Choroid plexus epithelial cell (primary cell): ENCODE measurements around the gene CCBE1.
A peak's percentile ranks its signal among the peaks of the same experiment; 100 is the strongest.

Source experiments
- DNase-seq: peaks from one replicate; pipeline ENCODE4 v3.0.0-alpha.2; 2010; ENCODE audit warnings: low read depth
- H3K4me3 ChIP-seq: 2 replicates; pipeline ENCODE4 v1.5.1; 2011; ENCODE audit warnings: low read depth, mild to moderate bottlenecking, control low read depth, low read length, moderate library complexity
- CTCF ChIP-seq: conservative IDR thresholded peaks from 2 replicates; pipeline ENCODE4 v1.5.1; 2011; ENCODE audit warnings: low read depth, mild to moderate bottlenecking, control low read depth, inconsistent platforms, low read length, moderate library complexity

The CCBE1 gene

DNA sequence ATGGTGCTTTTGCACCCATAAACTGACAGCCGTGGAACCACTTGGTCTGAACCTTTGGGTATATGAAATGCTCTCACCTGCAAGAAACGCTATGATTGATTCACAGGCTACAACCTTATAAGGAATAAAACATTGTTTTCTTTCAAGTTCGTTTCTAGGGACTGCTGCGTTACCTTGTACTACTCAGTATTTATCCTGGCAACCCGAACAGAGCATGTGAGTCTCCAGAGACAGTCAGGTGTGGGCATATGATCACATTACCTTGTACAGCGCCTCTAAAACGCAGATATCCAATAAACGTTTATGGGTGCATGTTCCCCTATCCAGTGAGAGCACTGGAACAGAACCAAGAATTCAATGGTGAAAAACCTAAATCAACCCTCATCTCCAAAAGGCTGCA, 1.7 kb downstream of the CCBE1 start:
- H3K4me3 ChIP-seq: no peak overlapping the region
- DNase-seq: no peak
- no peak for TF ChIP-seq CTCF

DNA sequence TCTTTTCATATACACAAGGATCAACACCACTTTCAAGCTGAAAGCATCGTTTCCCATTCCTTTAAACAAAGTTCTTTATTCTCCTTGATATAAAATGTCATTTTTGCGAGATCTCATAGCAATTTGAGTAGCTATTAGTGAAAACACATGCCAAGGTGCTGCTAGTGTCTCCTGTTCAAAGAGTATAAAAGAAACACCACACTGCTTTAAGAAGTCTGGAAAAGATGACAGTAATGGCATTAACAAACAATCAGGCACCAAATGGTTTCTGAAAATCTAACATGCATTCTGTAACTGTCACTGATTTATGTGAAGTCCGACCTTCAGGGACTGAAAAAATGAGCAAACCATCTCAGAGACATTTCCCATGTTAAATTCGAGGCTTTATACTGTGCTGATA, 2.4 kb downstream of the CCBE1 start:
- TF ChIP-seq CTCF: no peak
- no peak overlapping the region for H3K4me3 ChIP-seq
- no peak for DNase-seq

DNA sequence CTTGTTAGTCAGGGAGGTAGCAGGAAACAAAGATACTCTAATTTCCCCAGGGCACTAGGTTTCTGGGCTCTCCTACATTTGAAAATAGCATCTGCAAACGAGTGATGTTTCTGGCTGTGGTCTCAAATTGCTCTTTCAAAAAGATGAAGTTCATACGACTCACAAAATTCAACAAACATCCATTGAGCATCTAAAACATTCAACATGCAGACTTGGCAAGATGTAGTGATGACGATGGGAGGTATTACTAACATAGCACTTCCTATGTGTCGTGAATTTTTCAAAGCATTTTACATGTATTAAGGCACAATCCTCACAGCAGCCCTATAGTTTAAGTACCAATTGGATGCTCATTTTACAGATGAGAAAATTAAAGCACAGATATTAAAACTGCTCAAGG, 5.2 kb downstream of the CCBE1 start:
- no peak overlapping the region for H3K4me3 ChIP-seq
- no peak for TF ChIP-seq CTCF
- peak; percentile 37 for DNase-seq

- H3K4me3 ChIP-seq: no peak overlapping the region
- no peak for DNase-seq
- TF ChIP-seq CTCF: no peak
These were observed 6.2 kb downstream of the CCBE1 start for GRCh38 chr18:59690996-59691395.

- H3K4me3 ChIP-seq: no peak overlapping the region
- no peak for DNase-seq
- TF ChIP-seq CTCF: no peak
These were observed 6.8 kb downstream of the CCBE1 start for GRCh38 chr18:59690186-59690982.

- no peak overlapping the region for H3K4me3 ChIP-seq
- DNase-seq: no peak
- TF ChIP-seq CTCF: no peak
These were observed 7.5 kb downstream of the CCBE1 start for GRCh38 chr18:59689756-59690155.

- no peak for TF ChIP-seq CTCF
- no peak for DNase-seq
- no peak overlapping the region for H3K4me3 ChIP-seq
These were observed 11.0 kb downstream of the CCBE1 start for GRCh38 chr18:59686260-59686659.
